HepG2 (cell line): Measurements from ENCODE around the gene SNX24. TPM values are rescaled to one million over a fixed set of nuclear protein-coding genes. Genes with fewer than 3 reads are reported as not detected.

ENCODE experiments used
- ATAC-seq: fragments of 200-7000 bp; cut with Tn5 transposase; 3 replicates; pipeline ENCODE4 v1.9.1; 2020; ENCODE audit warnings: mild to moderate bottlenecking, moderate library complexity
- BruUV-seq: library from RNA; stranded (reverse); fragments of 400-500 nt; replicated peaks from 2 replicates; lab custom pipeline; 2021; lab: Mats Ljungman, UMichigan
- CTCF ChIA-PET: fragments of 300-600 bp; formaldehyde crosslinking; extraction: SDS; loops from one replicate; lab custom pipeline; 2021; ENCODE audit warnings: low total read pairs, inconsistent platforms, low intra/inter-chr PET ratio; lab: Yijun Ruan, JAX
- POLR2A ChIA-PET: fragments of 350-600 bp; sonication (Branson Sonifier 250); formaldehyde crosslinking; loops from one replicate; lab custom pipeline; 2020; ENCODE audit warnings: antibody characterized with exemption, inconsistent platforms; lab: Yijun Ruan, JAX
- DNase-seq: peaks from one replicate; pipeline ENCODE4 v3.0.0-alpha.2; 2015; ENCODE audit warnings: low spot score
- FAIRE-seq: peaks from 3 replicates; lab custom pipeline; 2011; peaks lifted over from hg19 to GRCh38; lab: Jason Lieb, UNC
- H2AFZ ChIP-seq: one replicate; pipeline ENCODE4 v1.6.1; 2011; ENCODE audit warnings: low read length, inconsistent platforms
- H3K27ac ChIP-seq: fragments of 300-600 bp; 3 replicates; pipeline ENCODE4 v1.8.0; 2011; ENCODE audit warnings: mixed run types, mild to moderate bottlenecking, mixed read lengths, low read length, inconsistent platforms; ENCODE audit not compliant: insufficient read depth; ENCODE audit errors: extremely low read length
- H3K27me3 ChIP-seq, 2 experiments: fragments of 200-600 bp in 1 of 2; 2 replicates in 1 of 2; 3 replicates in 1 of 2; pipeline versions ENCODE4 v1.6.0 to v1.8.0; 2011; ENCODE audit warnings: low read length in 2 of 2, mild to moderate bottlenecking in 2 of 2, moderate library complexity in 2 of 2, inconsistent platforms in 1 of 2; ENCODE audit not compliant: insufficient read depth in 2 of 2, control insufficient read depth in 1 of 2
- H3K36me3 ChIP-seq, 2 experiments: fragments of 200-600 bp in 1 of 2; replicated peaks in 1 of 2; 2 replicates in 1 of 2; 3 replicates in 1 of 2; pipeline versions ENCODE4 v1.5.1 to v1.8.0; 2011; ENCODE audit warnings: low read length in 2 of 2, inconsistent platforms in 1 of 2; ENCODE audit not compliant: insufficient read depth in 2 of 2, control insufficient read depth in 1 of 2
- H3K4me1 ChIP-seq: 2 replicates; pipeline ENCODE4 v1.5.1; 2012; ENCODE audit warnings: low read length, inconsistent platforms; ENCODE audit not compliant: insufficient read depth
- H3K4me2 ChIP-seq: 2 replicates; pipeline ENCODE4 v1.6.0; 2011; ENCODE audit warnings: low read depth, low read length, inconsistent platforms
- H3K4me3 ChIP-seq, 3 experiments: fragments of 200-600 bp in 1 of 3; sonication (generic), shearing (Covaris generic) in 1 of 3; replicated peaks in 1 of 3; 2 replicates each; pipeline ENCODE4 v1.5.1; 2011 to 2016; ENCODE audit warnings: low read length in 3 of 3, inconsistent platforms in 2 of 3, low read depth in 2 of 3, mild to moderate bottlenecking in 2 of 3, control low read depth in 1 of 3, mixed read lengths in 1 of 3; ENCODE audit not compliant: insufficient read depth in 1 of 3
- H3K79me2 ChIP-seq: one replicate; pipeline ENCODE4 v1.6.1; 2011; ENCODE audit warnings: low read length, inconsistent platforms; ENCODE audit not compliant: insufficient read depth
- H3K9ac ChIP-seq: 2 replicates; pipeline ENCODE4 v1.6.0; 2011; ENCODE audit warnings: mild to moderate bottlenecking, low read depth, low read length, inconsistent platforms; ENCODE audit not compliant: insufficient read depth
- H3K9me3 ChIP-seq: 2 replicates; pipeline ENCODE4 v1.5.1; 2012; ENCODE audit warnings: mild to moderate bottlenecking, low read length
- H4K20me1 ChIP-seq: 2 replicates; pipeline ENCODE4 v1.6.0; 2011; ENCODE audit warnings: inconsistent platforms, mild to moderate bottlenecking, low read length, moderate library complexity; ENCODE audit not compliant: insufficient read depth
- ATF7-NPFF ChIP-seq: sonication (generic); formaldehyde crosslinking; IDR thresholded peaks from 2 replicates; pipeline ENCODE4 v1.8.1; 2023; ENCODE audit warnings: mild to moderate bottlenecking, low read depth, missing genetic modification reagents, moderate library complexity
- DPF2 ChIP-seq: sonication (generic); formaldehyde crosslinking; IDR thresholded peaks from 2 replicates; pipeline ENCODE4 v1.4.0; 2020; ENCODE audit warnings: mild to moderate bottlenecking, low read depth, missing genetic modification reagents, borderline replicate concordance
- ESRRA ChIP-seq: sonication (generic); formaldehyde crosslinking; IDR thresholded peaks from 2 replicates; pipeline ENCODE4 v1.5.1; 2020; ENCODE audit warnings: mild to moderate bottlenecking, low read depth, missing genetic modification reagents
- FOXJ3 ChIP-seq: sonication (generic); formaldehyde crosslinking; IDR thresholded peaks from 2 replicates; pipeline ENCODE4 v1.4.0; 2020; ENCODE audit warnings: missing genetic modification reagents, mild to moderate bottlenecking, borderline replicate concordance
- NFIB ChIP-seq: sonication (generic); formaldehyde crosslinking; IDR thresholded peaks from 2 replicates; pipeline ENCODE4 v1.9.0; 2021; ENCODE audit warnings: missing genetic modification reagents, mild to moderate bottlenecking, borderline replicate concordance
- SETDB1 ChIP-seq: sonication (generic); formaldehyde crosslinking; IDR thresholded peaks from 2 replicates; pipeline ENCODE4 v1.5.1; 2020; ENCODE audit warnings: missing genetic modification reagents, mild to moderate bottlenecking, borderline replicate concordance
- SSRP1 ChIP-seq: IDR thresholded peaks from 2 replicates; pipeline ENCODE4 v1.6.1; 2016; ENCODE audit warnings: control low read depth
- TCF7 ChIP-seq: sonication (generic); IDR thresholded peaks from 2 replicates; pipeline ENCODE4 v1.6.1; 2016; ENCODE audit warnings: antibody characterized with exemption, low read depth
- ZNF224 ChIP-seq: sonication (generic); formaldehyde crosslinking; IDR thresholded peaks from 2 replicates; pipeline ENCODE4 v1.5.0; 2020; ENCODE audit warnings: mild to moderate bottlenecking, missing genetic modification reagents
- ZNF276 ChIP-seq: sonication (generic); formaldehyde crosslinking; IDR thresholded peaks from 2 replicates; pipeline ENCODE4 v1.4.0; 2020; ENCODE audit warnings: mild to moderate bottlenecking, low read depth, missing genetic modification reagents
- ZNF468 ChIP-seq: sonication (generic); formaldehyde crosslinking; IDR thresholded peaks from 2 replicates; pipeline ENCODE4 v1.8.0; 2022; ENCODE audit warnings: mild to moderate bottlenecking, moderate library complexity, missing genetic modification reagents
- ZNF501 ChIP-seq: sonication (generic); formaldehyde crosslinking; IDR thresholded peaks from 2 replicates; pipeline ENCODE4 v1.5.1; 2020; ENCODE audit warnings: mild to moderate bottlenecking, moderate library complexity, missing genetic modification reagents
- ZNF572 ChIP-seq: sonication (generic); formaldehyde crosslinking; IDR thresholded peaks from 2 replicates; pipeline ENCODE4 v1.5.1; 2020; ENCODE audit warnings: mild to moderate bottlenecking, missing genetic modification reagents
- ZNF713 ChIP-seq: sonication (generic); formaldehyde crosslinking; IDR thresholded peaks from 2 replicates; pipeline ENCODE4 v1.4.0; 2020; ENCODE audit warnings: mild to moderate bottlenecking, missing genetic modification reagents
- ZNF761 ChIP-seq: sonication (generic); formaldehyde crosslinking; conservative IDR thresholded peaks from 2 replicates; pipeline ENCODE4 v1.4.0; 2020; ENCODE audit warnings: mild to moderate bottlenecking, missing genetic modification reagents
- ZSCAN12 ChIP-seq: sonication (generic); formaldehyde crosslinking; IDR thresholded peaks from 2 replicates; pipeline ENCODE4 v1.9.0; 2021; ENCODE audit warnings: mild to moderate bottlenecking, missing genetic modification reagents
- ZSCAN29 ChIP-seq: sonication (generic); formaldehyde crosslinking; conservative IDR thresholded peaks from 2 replicates; pipeline ENCODE4 v1.4.0; 2020; ENCODE audit warnings: mild to moderate bottlenecking, missing genetic modification reagents
- ZZZ3 ChIP-seq: sonication (generic); formaldehyde crosslinking; IDR thresholded peaks from 2 replicates; pipeline ENCODE4 v1.4.0; 2020; ENCODE audit warnings: missing genetic modification reagents, mild to moderate bottlenecking, borderline replicate concordance
- WGBS: methylation state at CpG from one replicate; pipeline ENCODE4 v1.1.6; 2017; ENCODE audit warnings: low lambda C conversion rate; 5-methylcytosine and 5-hydroxymethylcytosine counted together
- in situ Hi-C: cut with HindIII; loops from 2 replicates; pipeline ENCODE4 v1.10.0; 2017; ENCODE audit warnings: low pct_unique_long_range_greater_than_20kb; ENCODE audit not compliant: extremely low pct_ligation_motif_present
- intact Hi-C: fragments of 100-400 bp; cut with micrococcal nuclease; formaldehyde crosslinking; loops from one replicate; pipeline ENCODE4 v1.10.0; 2022; ENCODE audit not compliant: unreplicated experiment
- polyA plus RNA-seq, 8 experiments: library from polyadenylated mRNA; depleted of rRNA in 3 of 8; stranded (reverse) in 7 of 8; unstranded in 1 of 8; fragments of >200 nt; fragmentation: Illumina TruSeq in 4 of 8; extraction: Trizol in 4 of 8; gene quantifications; 2 replicates each; pipeline versions ENCODE4 v1.2.1 to v1.2.3, GENCODE V29; 2011 to 2016; ENCODE audit warnings: low read depth in 4 of 8, missing spikeins in 1 of 8, mixed read lengths in 1 of 8; ENCODE audit not compliant: insufficient read depth in 1 of 8
- total RNA-seq, 5 experiments: library from RNA; depleted of rRNA; stranded (reverse); fragments of >200 nt; fragmentation: Illumina TruSeq; extraction: Trizol; gene quantifications; 2 replicates each; pipeline ENCODE4 v1.2.3, GENCODE V29; 2016; ENCODE audit warnings: low read depth in 1 of 5
- TF ChIP-seq, protein P1 (sequence below): IDR thresholded peaks from 2 replicates; pipeline ENCODE4 v1.6.1; 2016; ENCODE audit warnings: low read depth, borderline replicate concordance
- TF ChIP-seq, protein P2 (sequence below), 2 experiments: sonication (generic) in 1 of 2; formaldehyde crosslinking in 1 of 2; IDR thresholded peaks; 2 replicates each; pipeline versions ENCODE4 v1.4.0 to v1.6.1; 2018 to 2020; ENCODE audit warnings: missing genetic modification reagents in 2 of 2, borderline replicate concordance in 1 of 2, low read depth in 1 of 2, mild to moderate bottlenecking in 1 of 2, missing biosample characterization in 1 of 2

SNX24 gene
- total and polyA plus RNA-seq, 2 of the 13 experiments (the other 11 are each of a cell fraction or from before 2014, with no cell fraction given), result 7.2 to 23.7 TPM

- intact Hi-C loops (no loop called here), in situ Hi-C loops (no loop called here)
- no peak overlapping the region for H3K9ac ChIP-seq
- H2AFZ ChIP-seq, result no peak overlapping the region
- DNase-seq (no peak), FAIRE-seq (no peak), ATAC-seq (no peak)
- no peak overlapping the region for H3K4me2 ChIP-seq
- peaks cover 0 to 1% of the 10 kb centered on the region in 2 experiments; a peak in 2 of 5 replicates for H3K36me3 ChIP-seq
- POLR2A ChIA-PET, result no interaction called here
- H3K79me2 ChIP-seq, result no peaks in the 10 kb centered on the region
- no peak overlapping the region for H3K4me3 ChIP-seq
- no peaks in the 10 kb centered on the region for H4K20me1 ChIP-seq
- TF ChIP-seq, protein P1, sequence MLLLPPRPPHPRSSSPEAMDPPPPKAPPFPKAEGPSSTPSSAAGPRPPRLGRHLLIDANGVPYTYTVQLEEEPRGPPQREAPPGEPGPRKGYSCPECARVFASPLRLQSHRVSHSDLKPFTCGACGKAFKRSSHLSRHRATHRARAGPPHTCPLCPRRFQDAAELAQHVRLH (CRISPR knock-in tag), result no peak
- no peak for TF ChIP-seq ZNF501
- TF ChIP-seq ZNF224 (CRISPR knock-in tag), result no peak
- no peak for TF ChIP-seq ZNF468
- TF ChIP-seq ZNF761, result no peak
- TF ChIP-seq ATF7-NPFF (CRISPR knock-in tag), result no peak
- TF ChIP-seq NFIB (CRISPR knock-in tag), result no peak
- TF ChIP-seq TCF7, result no peak
- no peak for TF ChIP-seq ZNF713 (CRISPR knock-in tag)
- no peak for TF ChIP-seq SETDB1 (CRISPR knock-in tag)
- no peak for TF ChIP-seq ZZZ3 (CRISPR knock-in tag)
- no peak for TF ChIP-seq ZNF276 (CRISPR knock-in tag)
- TF ChIP-seq, protein P2, sequence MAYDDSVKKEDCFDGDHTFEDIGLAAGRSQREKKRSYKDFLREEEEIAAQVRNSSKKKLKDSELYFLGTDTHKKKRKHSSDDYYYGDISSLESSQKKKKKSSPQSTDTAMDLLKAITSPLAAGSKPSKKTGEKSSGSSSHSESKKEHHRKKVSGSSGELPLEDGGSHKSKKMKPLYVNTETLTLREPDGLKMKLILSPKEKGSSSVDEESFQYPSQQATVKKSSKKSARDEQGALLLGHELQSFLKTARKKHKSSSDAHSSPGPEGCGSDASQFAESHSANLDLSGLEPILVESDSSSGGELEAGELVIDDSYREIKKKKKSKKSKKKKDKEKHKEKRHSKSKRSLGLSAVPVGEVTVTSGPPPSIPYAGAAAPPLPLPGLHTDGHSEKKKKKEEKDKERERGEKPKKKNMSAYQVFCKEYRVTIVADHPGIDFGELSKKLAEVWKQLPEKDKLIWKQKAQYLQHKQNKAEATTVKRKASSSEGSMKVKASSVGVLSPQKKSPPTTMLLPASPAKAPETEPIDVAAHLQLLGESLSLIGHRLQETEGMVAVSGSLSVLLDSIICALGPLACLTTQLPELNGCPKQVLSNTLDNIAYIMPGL (CRISPR knock-in tag; IDR thresholded peaks at IDR 0.05; ENCODE audit: borderline replicate concordance in 1 of 2, low read depth in 1 of 2), result no peak
- TF ChIP-seq DPF2, result no peak
- TF ChIP-seq FOXJ3 (CRISPR knock-in tag), result no peak
- no peak for TF ChIP-seq SSRP1 (CRISPR knock-in tag)
- TF ChIP-seq ZSCAN29 (CRISPR knock-in tag), result no peak
- TF ChIP-seq ZSCAN12, result no peak
- no peak for TF ChIP-seq ZNF572 (CRISPR knock-in tag)
- no peak for TF ChIP-seq ESRRA
- peaks cover 25% of the 10 kb centered on the region for H3K4me1 ChIP-seq
- H3K27ac ChIP-seq, result no peak overlapping the region
- BruUV-seq, result no TSS peak
- H3K27me3 ChIP-seq, result no peaks in the 10 kb centered on the region
- CTCF ChIA-PET, result no interaction called here
- WGBS, result 70% methylated on average over 2 of the region's 2 CpGs
- no peaks in the 10 kb centered on the region for H3K9me3 ChIP-seq
These were observed 17.8 kb downstream of the SNX24 start for GRCh38 chr5:122863240-122863639.
